Activated T-cell treated with anti-CD3 and anti-CD28 coated beads, Interleukin-2, amount 50 U/mL, for 72 hours (primary cell): Measurements from ENCODE around the gene KIAA1614. TPM values are rescaled to one million over a fixed set of nuclear protein-coding genes. Genes with fewer than 3 reads are reported as not detected.
A peak's percentile ranks its signal among the peaks of the same experiment; 100 is the strongest.

Experiments
- ATAC-seq, 2 donors: fragments of 150-1000 bp; cut with Tn5 transposase; replicated peaks in 1 of 2; 2 replicates each; pipeline ENCODE4 v1.10.0; 2021; ENCODE audit warnings: moderate library complexity in 2 of 2, mild to moderate bottlenecking in 1 of 2
- DNase-seq, 2 donors: peaks; one replicate each; pipeline ENCODE4 v3.0.0; 2021 to 2022; ENCODE audit warnings: mixed read lengths in 1 of 2
- H3K27ac Mint-ChIP-seq: one replicate; pipeline ENCODE4 v1.8.0; 2022; ENCODE audit warnings: mild to moderate bottlenecking, moderate library complexity, mixed read lengths
- H3K27me3 Mint-ChIP-seq: one replicate; pipeline ENCODE4 v1.8.0; 2022; ENCODE audit warnings: low read depth, mixed read lengths
- H3K36me3 Mint-ChIP-seq, 2 donors: one replicate each; pipeline ENCODE4 v1.8.0; 2022; ENCODE audit warnings: mixed read lengths in 2 of 2, mild to moderate bottlenecking in 1 of 2; ENCODE audit not compliant: insufficient read depth in 2 of 2
- H3K4me1 Mint-ChIP-seq: one replicate; pipeline ENCODE4 v1.8.0; 2022; ENCODE audit warnings: low read depth, mixed read lengths
- H3K4me3 Mint-ChIP-seq, 2 donors: one replicate each; pipeline ENCODE4 v1.8.0; 2022; ENCODE audit warnings: mild to moderate bottlenecking in 2 of 2, mixed read lengths in 2 of 2, moderate library complexity in 2 of 2
- H3K9me3 Mint-ChIP-seq, 2 donors: one replicate each; pipeline ENCODE4 v1.8.0; 2022; ENCODE audit warnings: mixed read lengths in 2 of 2
- total RNA-seq, 2 donors: library from RNA; stranded (reverse); gene quantifications; one replicate each; pipeline ENCODE4 v1.2.3, GENCODE V29; 2022

Gene KIAA1614
- total RNA-seq, 2 donors from 2014 or later = 0.02 to 0.07 TPM

GRCh38 chr1:180946056-180946455, 33.4 kb downstream of the KIAA1614 start:
- DNase-seq = no peak
- peaks cover 5 to 9% of the 10 kb centered on the region in 2 donors for H3K9me3 Mint-ChIP-seq
- H3K27me3 Mint-ChIP-seq = no peaks in the 10 kb centered on the region
- no peak for ATAC-seq
- H3K27ac Mint-ChIP-seq = no peak overlapping the region
- no peak overlapping the region for H3K4me3 Mint-ChIP-seq
- peaks cover 17 to 26% of the 10 kb centered on the region in 2 donors for H3K36me3 Mint-ChIP-seq
- H3K4me1 Mint-ChIP-seq = peaks cover 16% of the 10 kb centered on the region

- peak overlapping the region in 1 of 2 donors; percentile 57 for H3K4me3 Mint-ChIP-seq
Measured at GRCh38 chr1:180946541-180947498, 34.1 kb downstream of the KIAA1614 start.

GRCh38 chr1:180947499-180947885, 34.8 kb downstream of the KIAA1614 start:
- peak overlapping the region in 1 of 2 donors; percentile 34 for H3K4me3 Mint-ChIP-seq
- ATAC-seq = no peak
- no peak for DNase-seq
- H3K27ac Mint-ChIP-seq = no peak overlapping the region
- peaks cover 17 to 26% of the 10 kb centered on the region in 2 donors for H3K36me3 Mint-ChIP-seq
- H3K27me3 Mint-ChIP-seq = no peaks in the 10 kb centered on the region
- H3K9me3 Mint-ChIP-seq = peaks cover 5 to 9% of the 10 kb centered on the region in 2 donors
- peaks cover 16% of the 10 kb centered on the region for H3K4me1 Mint-ChIP-seq

More at GRCh38 chr1:180946541-180947498, 34.1 kb downstream of the KIAA1614 start:
- no peak for DNase-seq
- peak; percentile 42 to 46 for ATAC-seq
- H3K36me3 Mint-ChIP-seq = peaks cover 17 to 26% of the 10 kb centered on the region in 2 donors
- H3K27ac Mint-ChIP-seq = no peak overlapping the region
- no peaks in the 10 kb centered on the region for H3K27me3 Mint-ChIP-seq
- peaks cover 5 to 9% of the 10 kb centered on the region in 2 donors for H3K9me3 Mint-ChIP-seq
- H3K4me1 Mint-ChIP-seq = peaks cover 16% of the 10 kb centered on the region

- no peak for DNase-seq
- H3K4me1 Mint-ChIP-seq = peaks cover 16% of the 10 kb centered on the region
- H3K27ac Mint-ChIP-seq = no peak overlapping the region
- no peak for ATAC-seq
- no peaks in the 10 kb centered on the region for H3K27me3 Mint-ChIP-seq
- H3K36me3 Mint-ChIP-seq = peaks cover 17 to 26% of the 10 kb centered on the region in 2 donors
- H3K4me3 Mint-ChIP-seq = no peak overlapping the region
- H3K9me3 Mint-ChIP-seq = peaks cover 5 to 9% of the 10 kb centered on the region in 2 donors
Measured at GRCh38 chr1:180947901-180948640, 35.4 kb downstream of the KIAA1614 start.

GRCh38 chr1:180948641-180949615, 36.2 kb downstream of the KIAA1614 start:
- peaks cover 16% of the 10 kb centered on the region for H3K4me1 Mint-ChIP-seq
- no peak overlapping the region for H3K27ac Mint-ChIP-seq
- peak overlapping the region in 1 of 2 donors; percentile 28 for H3K4me3 Mint-ChIP-seq
- DNase-seq = no peak
- peaks cover 5 to 9% of the 10 kb centered on the region in 2 donors for H3K9me3 Mint-ChIP-seq
- H3K36me3 Mint-ChIP-seq = peaks cover 17 to 26% of the 10 kb centered on the region in 2 donors
- ATAC-seq = no peak
- no peaks in the 10 kb centered on the region for H3K27me3 Mint-ChIP-seq

GRCh38 chr1:180949616-180950000, 36.9 kb downstream of the KIAA1614 start:
- H3K4me1 Mint-ChIP-seq = peaks cover 16% of the 10 kb centered on the region
- no peak for ATAC-seq
- DNase-seq = no peak
- H3K9me3 Mint-ChIP-seq = peaks cover 5 to 9% of the 10 kb centered on the region in 2 donors
- no peaks in the 10 kb centered on the region for H3K27me3 Mint-ChIP-seq
- H3K4me3 Mint-ChIP-seq = no peak overlapping the region
- H3K27ac Mint-ChIP-seq = no peak overlapping the region
- peaks cover 14 to 26% of the 10 kb centered on the region in 2 donors for H3K36me3 Mint-ChIP-seq

- Mint-ChIP-seq H3K4me3 (no peak overlapping the region), H3K4me1 (peaks cover 16% of the 10 kb centered on the region), H3K27me3 (no peaks in the 10 kb centered on the region), H3K36me3 (peaks cover 14 to 26% of the 10 kb centered on the region in 2 donors), H3K9me3 (peaks cover 5 to 9% of the 10 kb centered on the region in 2 donors), H3K27ac (no peak overlapping the region)
- ATAC-seq (no peak), DNase-seq (no peak)
Measured at GRCh38 chr1:180950321-180950720, 37.6 kb downstream of the KIAA1614 start.

- H3K9me3 Mint-ChIP-seq = peaks cover 5 to 7% of the 10 kb centered on the region in 2 donors
- H3K27me3 Mint-ChIP-seq = no peaks in the 10 kb centered on the region
- DNase-seq (no peak), ATAC-seq (no peak)
- H3K27ac Mint-ChIP-seq = no peak overlapping the region
- H3K4me1 Mint-ChIP-seq = peaks cover 14% of the 10 kb centered on the region
- H3K4me3 Mint-ChIP-seq = no peak overlapping the region
- H3K36me3 Mint-ChIP-seq = peaks cover 14 to 26% of the 10 kb centered on the region in 2 donors
Measured at GRCh38 chr1:180951186-180951745, 38.6 kb downstream of the KIAA1614 start.

GRCh38 chr1:180951836-180952656, 39.3 kb downstream of the KIAA1614 start:
- Mint-ChIP-seq H3K4me3 (no peak overlapping the region), H3K27ac (no peak overlapping the region), H3K27me3 (no peaks in the 10 kb centered on the region), H3K4me1 (peaks cover 6% of the 10 kb centered on the region), H3K9me3 (peaks cover under 1 to 3% of the 10 kb centered on the region in 2 donors), H3K36me3 (peaks cover 9 to 20% of the 10 kb centered on the region in 2 donors)
- no peak for ATAC-seq
- no peak for DNase-seq

GRCh38 chr1:180952657-180953013, 39.9 kb downstream of the KIAA1614 start:
- Mint-ChIP-seq H3K27ac (no peak overlapping the region), H3K4me1 (peaks cover 4% of the 10 kb centered on the region), H3K36me3 (peaks cover 8 to 15% of the 10 kb centered on the region in 2 donors), H3K4me3 (no peak overlapping the region), H3K9me3 (no peaks in the 10 kb centered on the region), H3K27me3 (no peaks in the 10 kb centered on the region)
- no peak for DNase-seq
- ATAC-seq = no peak

GRCh38 chr1:180953291-180954004, 40.8 kb downstream of the KIAA1614 start:
- ATAC-seq = peak in 1 of 2 donors; percentile 12

More at GRCh38 chr1:180953291-180954004, 40.8 kb downstream of the KIAA1614 start:
- H3K4me3 Mint-ChIP-seq = peak overlapping the region; percentile 75 to 81
- peak overlapping the region; percentile 28 for H3K27ac Mint-ChIP-seq
- no peaks in the 10 kb centered on the region for H3K27me3 Mint-ChIP-seq
- H3K36me3 Mint-ChIP-seq = peaks cover 5 to 10% of the 10 kb centered on the region in 2 donors
- H3K9me3 Mint-ChIP-seq = no peaks in the 10 kb centered on the region
- peak; percentile 9 to 42 for DNase-seq
- peaks cover 4% of the 10 kb centered on the region for H3K4me1 Mint-ChIP-seq
